Activated B cell treated with CpG ODN at 0.5 μM for 24 hours (primary cell): Measurements from ENCODE around the gene ZC2HC1B. TPM values are rescaled to one million over a fixed set of nuclear protein-coding genes. Genes with fewer than 3 reads are reported as not detected.

Source experiments
- ATAC-seq: fragments of 200-7000 bp; cut with Tn5 transposase; one replicate; pipeline ENCODE4 v1.10.0; 2021; ENCODE audit warnings: low read depth, mild to moderate bottlenecking, moderate library complexity
- CTCF ChIA-PET: fragments of 350-600 bp; sonication (Branson Sonifier 250); formaldehyde crosslinking; loops from one replicate; lab custom pipeline; 2021; ENCODE audit warnings: antibody characterized with exemption; lab: Charles Lee
- POLR2A ChIA-PET: fragments of 350-600 bp; sonication (Branson Sonifier 250); formaldehyde crosslinking; loops from one replicate; lab custom pipeline; 2021; ENCODE audit warnings: antibody characterized with exemption; lab: Charles Lee
- DNase-seq: peaks from one replicate; pipeline ENCODE4 v3.0.0; 2022
- H3K27ac Mint-ChIP-seq: one replicate; pipeline ENCODE4 v1.8.0; 2020; ENCODE audit warnings: mixed read lengths
- H3K27me3 Mint-ChIP-seq: one replicate; pipeline ENCODE4 v1.8.0; 2021; ENCODE audit warnings: mixed read lengths
- H3K36me3 Mint-ChIP-seq: one replicate; pipeline ENCODE4 v1.8.0; 2021; ENCODE audit warnings: low read depth, mixed read lengths
- H3K4me1 Mint-ChIP-seq: one replicate; pipeline ENCODE4 v1.8.0; 2021; ENCODE audit warnings: mixed read lengths
- H3K4me3 Mint-ChIP-seq: one replicate; pipeline ENCODE4 v1.8.0; 2020; ENCODE audit warnings: mild to moderate bottlenecking, mixed read lengths
- H3K9me3 Mint-ChIP-seq: one replicate; pipeline ENCODE4 v1.8.0; 2020; ENCODE audit warnings: mixed read lengths
- CTCF ChIP-seq: fragments of 200-600 bp; IDR thresholded peaks from one replicate; pipeline ENCODE4 v1.8.0; 2022; ENCODE audit warnings: antibody characterized with exemption, mild to moderate bottlenecking
- intact Hi-C: fragments of 100-400 bp; cut with micrococcal nuclease; formaldehyde crosslinking; loops from one replicate; pipeline ENCODE4 v1.15.1; 2024
- total RNA-seq: library from RNA; stranded (reverse); gene quantifications from 2 replicates; pipeline ENCODE4 v1.2.3, GENCODE V29; 2022

Gene ZC2HC1B
- total RNA-seq, 1 donor from 2014 or later: 2.3 TPM

DNA sequence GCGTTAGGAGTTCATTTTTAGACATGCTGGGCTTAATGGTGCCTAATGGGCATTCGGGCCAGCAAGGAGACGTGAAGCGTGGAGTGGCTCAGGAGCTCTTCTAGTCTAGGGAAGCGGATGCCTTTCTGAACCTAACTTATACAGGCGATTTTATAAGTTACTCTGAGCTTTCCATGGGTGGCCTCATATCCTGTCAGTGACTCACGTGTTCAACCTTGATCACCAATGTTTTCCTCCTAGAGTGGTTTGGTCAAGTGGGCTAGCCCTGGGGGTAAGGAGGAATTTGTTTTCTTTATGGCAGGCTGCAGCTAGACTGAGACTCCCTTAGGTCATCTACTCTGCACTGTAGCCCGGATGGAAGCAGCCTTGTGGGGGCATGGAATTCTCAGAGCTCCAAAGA is 91.7 kb downstream of the ZC2HC1B start:
- intact Hi-C loops: no loop called here
- Mint-ChIP-seq H3K36me3 (no peaks in the 10 kb centered on the region), H3K4me3 (no peak overlapping the region), H3K9me3 (no peaks in the 10 kb centered on the region), H3K27me3 (no peaks in the 10 kb centered on the region), H3K27ac (no peak overlapping the region), H3K4me1 (no peaks in the 10 kb centered on the region)
- ChIA-PET CTCF (no interaction called here), POLR2A (no interaction called here)
- DNase-seq (no peak), ATAC-seq (no peak)
- no peak for TF ChIP-seq CTCF

GRCh38 chr6:143957679-143958274 is 93.5 kb downstream of the ZC2HC1B start:
- TF ChIP-seq CTCF: no peak
- ATAC-seq: no peak

GRCh38 chr6:143958839-143959399 is 94.6 kb downstream of the ZC2HC1B start:
- no peak for TF ChIP-seq CTCF
- Mint-ChIP-seq H3K4me1 (no peaks in the 10 kb centered on the region), H3K36me3 (no peaks in the 10 kb centered on the region), H3K4me3 (no peak overlapping the region), H3K9me3 (no peaks in the 10 kb centered on the region), H3K27me3 (no peaks in the 10 kb centered on the region), H3K27ac (no peak overlapping the region)
- POLR2A ChIA-PET: interaction anchor here (0.8 kb wide), 1 partner anchor 310 kb away, joined by 3 read pairs; no protein-coding TSS in a partner anchor
- ATAC-seq (no peak), DNase-seq (no peak)
- CTCF ChIA-PET: no interaction called here
- intact Hi-C loops: no loop called here

More at GRCh38 chr6:143957679-143958274, 93.5 kb downstream of the ZC2HC1B start:
- no peaks in the 10 kb centered on the region for H3K36me3 Mint-ChIP-seq
- no peaks in the 10 kb centered on the region for H3K9me3 Mint-ChIP-seq
- intact Hi-C loops: no loop called here
- no peak for DNase-seq
- ChIA-PET CTCF (no interaction called here), POLR2A (no interaction called here)
- no peaks in the 10 kb centered on the region for H3K4me1 Mint-ChIP-seq
- H3K4me3 Mint-ChIP-seq: no peak overlapping the region
- H3K27ac Mint-ChIP-seq: no peak overlapping the region
- H3K27me3 Mint-ChIP-seq: no peaks in the 10 kb centered on the region

DNA sequence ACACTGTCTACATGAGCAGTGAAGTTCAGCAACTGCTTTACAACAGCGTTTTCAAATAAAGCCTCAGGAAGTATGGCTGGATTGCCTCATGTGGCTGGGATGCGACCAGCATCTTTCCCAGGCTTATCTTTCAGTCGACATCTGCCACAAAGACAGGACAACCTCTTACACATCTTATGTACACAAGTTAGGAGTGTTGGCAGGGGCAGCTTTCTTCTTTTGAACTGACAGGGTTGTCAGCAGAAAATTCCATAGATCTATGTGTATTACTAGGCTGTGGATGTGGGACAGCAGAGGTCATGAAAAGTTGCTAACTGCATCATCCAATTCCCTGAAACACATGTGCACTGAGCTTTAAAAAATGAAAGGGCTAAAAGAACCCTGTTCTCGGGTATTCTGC is 95.7 kb downstream of the ZC2HC1B start:
- DNase-seq (no peak), ATAC-seq (no peak)
- Mint-ChIP-seq H3K4me1 (no peaks in the 10 kb centered on the region), H3K36me3 (peaks cover 3% of the 10 kb centered on the region), H3K27me3 (no peaks in the 10 kb centered on the region), H3K9me3 (no peaks in the 10 kb centered on the region), H3K4me3 (no peak overlapping the region), H3K27ac (no peak overlapping the region)
- ChIA-PET CTCF (no interaction called here), POLR2A (no interaction called here)
- intact Hi-C loops: no loop called here
- no peak for TF ChIP-seq CTCF

DNA sequence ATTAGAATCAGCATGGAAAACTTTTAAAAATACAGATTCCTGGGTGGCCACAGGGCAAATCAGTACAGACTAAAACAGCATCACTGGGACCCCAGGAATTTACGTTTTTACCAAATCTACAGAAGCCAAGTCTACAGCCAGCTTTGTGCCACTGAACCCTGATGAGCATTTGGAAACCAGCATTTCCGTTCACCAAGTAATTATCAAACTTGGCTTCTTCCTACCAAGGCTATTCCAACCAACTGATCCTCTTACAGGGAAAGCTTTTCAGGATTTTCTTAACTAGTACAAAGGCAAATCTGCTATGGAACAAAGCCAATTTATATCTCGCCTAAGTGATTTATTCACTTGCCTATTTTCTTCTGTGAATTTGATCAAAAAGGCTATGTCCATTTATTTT is 96.8 kb downstream of the ZC2HC1B start:
- POLR2A ChIA-PET: no interaction called here
- H3K9me3 Mint-ChIP-seq: no peaks in the 10 kb centered on the region
- H3K27ac Mint-ChIP-seq: no peak overlapping the region
- H3K27me3 Mint-ChIP-seq: no peaks in the 10 kb centered on the region
- H3K4me3 Mint-ChIP-seq: no peak overlapping the region
- H3K36me3 Mint-ChIP-seq: peaks cover 13% of the 10 kb centered on the region
- TF ChIP-seq CTCF: no peak
- H3K4me1 Mint-ChIP-seq: no peaks in the 10 kb centered on the region
- intact Hi-C loops: no loop called here
- ATAC-seq (no peak), DNase-seq (no peak)
- CTCF ChIA-PET: no interaction called here
